IMR-90 (cell line): Measurements from ENCODE around the gene KAZN. TPM values are rescaled to one million over a fixed set of nuclear protein-coding genes. Genes with fewer than 3 reads are reported as not detected.

ENCODE experiments used
- ATAC-seq: fragments of 200-7000 bp; cut with Tn5 transposase; 2 replicates; pipeline ENCODE4 v1.9.1; 2020; ENCODE audit warnings: low read depth, mild to moderate bottlenecking, moderate library complexity
- BruUV-seq: library from RNA; stranded (reverse); fragments of 400-500 nt; replicated peaks from 2 replicates; lab custom pipeline; 2021; lab: Mats Ljungman, UMichigan
- CTCF ChIA-PET: fragments of 300-600 bp; formaldehyde crosslinking; extraction: SDS; loops from one replicate; lab custom pipeline; 2021; ENCODE audit warnings: antibody characterized with exemption; lab: Yijun Ruan, JAX
- POLR2A ChIA-PET: fragments of 300-600 bp; sonication (Branson Sonifier 250); formaldehyde crosslinking; loops from one replicate; lab custom pipeline; 2022; ENCODE audit warnings: antibody characterized with exemption; ENCODE audit not compliant: unreplicated experiment; lab: Charles Lee
- DNase-seq: peaks from one replicate; pipeline ENCODE4 v3.0.0; 2013
- H2AFZ ChIP-seq: replicated peaks from 2 replicates; pipeline ENCODE3; 2013; ENCODE audit warnings: low read length, mild to moderate bottlenecking; ENCODE audit not compliant: poor library complexity
- H2AK5ac ChIP-seq: 2 replicates; pipeline ENCODE4 v1.6.1; 2013; ENCODE audit warnings: low read depth, low read length, inconsistent platforms
- H2AK9ac ChIP-seq: replicated peaks from 2 replicates; pipeline ENCODE3; 2013; ENCODE audit warnings: mild to moderate bottlenecking, low read depth, low read length, moderate library complexity; ENCODE audit not compliant: poor library complexity
- H2BK120ac ChIP-seq: 2 replicates; pipeline ENCODE4 v1.6.1; 2013; ENCODE audit warnings: low read depth, low read length, inconsistent platforms
- H2BK15ac ChIP-seq: 3 replicates; pipeline ENCODE4 v1.6.1; 2013; ENCODE audit warnings: low read depth, low read length, inconsistent platforms
- H2BK20ac ChIP-seq: 2 replicates; pipeline ENCODE4 v1.6.1; 2013; ENCODE audit warnings: low read depth, mild to moderate bottlenecking, inconsistent platforms, low read length, moderate library complexity
- H2BK5ac ChIP-seq: 2 replicates; pipeline ENCODE4 v1.6.1; 2013; ENCODE audit warnings: mild to moderate bottlenecking, low read depth, low read length, inconsistent platforms; ENCODE audit not compliant: poor library complexity, severe bottlenecking
- H3K14ac ChIP-seq: replicated peaks from 2 replicates; pipeline ENCODE4 v1.6.1; 2013; ENCODE audit warnings: low read depth, low read length, inconsistent platforms
- H3K18ac ChIP-seq: 2 replicates; pipeline ENCODE4 v1.6.1; 2013; ENCODE audit warnings: low read depth, low read length, control low read depth
- H3K23ac ChIP-seq: 2 replicates; pipeline ENCODE4 v1.6.1; 2013; ENCODE audit warnings: low read depth, low read length, inconsistent platforms
- H3K27ac ChIP-seq: 2 replicates; pipeline ENCODE4 v1.5.1; 2013; ENCODE audit warnings: mild to moderate bottlenecking, control low read depth, low read length; ENCODE audit not compliant: insufficient read depth
- H3K27me3 ChIP-seq: 2 replicates; pipeline ENCODE4 v1.6.1; 2013; ENCODE audit warnings: low read length; ENCODE audit not compliant: control insufficient read depth, insufficient read depth
- H3K36me3 ChIP-seq: 2 replicates; pipeline ENCODE4 v1.6.1; 2013; ENCODE audit warnings: low read length, mixed read lengths; ENCODE audit not compliant: control insufficient read depth, insufficient read depth
- H3K4ac ChIP-seq: 2 replicates; pipeline ENCODE4 v1.6.1; 2013; ENCODE audit warnings: low read depth, low read length, inconsistent platforms
- H3K4me1 ChIP-seq: 2 replicates; pipeline ENCODE4 v1.6.1; 2013; ENCODE audit warnings: low read length, mixed read lengths; ENCODE audit not compliant: control insufficient read depth, insufficient read depth
- H3K4me2 ChIP-seq: 2 replicates; pipeline ENCODE4 v1.6.1; 2013; ENCODE audit warnings: low read depth, mild to moderate bottlenecking, control low read depth, low read length, moderate library complexity
- H3K4me3 ChIP-seq: 2 replicates; pipeline ENCODE4 v1.5.1; 2013; ENCODE audit warnings: low read depth, mild to moderate bottlenecking, control low read depth, low read length, moderate library complexity; ENCODE audit not compliant: insufficient read depth
- H3K56ac ChIP-seq: 2 replicates; pipeline ENCODE4 v1.6.1; 2013; ENCODE audit warnings: low read length, inconsistent platforms; ENCODE audit not compliant: insufficient read depth; ENCODE audit errors: extremely low read depth
- H3K79me1 ChIP-seq, 2 experiments: 2 replicates each; pipeline ENCODE4 v1.6.1; 2013; ENCODE audit warnings: low read length in 2 of 2, inconsistent platforms in 1 of 2, low read depth in 1 of 2
- H3K9ac ChIP-seq: 2 replicates; pipeline ENCODE4 v1.6.1; 2013; ENCODE audit warnings: low read depth, low read length, control low read depth
- H3K9me1 ChIP-seq: 2 replicates; pipeline ENCODE4 v1.6.1; 2013; ENCODE audit warnings: low read length, inconsistent platforms; ENCODE audit not compliant: insufficient read depth
- H3K9me3 ChIP-seq: 2 replicates; pipeline ENCODE4 v1.6.1; 2013; ENCODE audit warnings: low read length; ENCODE audit not compliant: control insufficient read depth, insufficient read depth
- H4K20me1 ChIP-seq: 2 replicates; pipeline ENCODE4 v1.6.1; 2013; ENCODE audit warnings: low read length, inconsistent platforms; ENCODE audit not compliant: insufficient read depth
- H4K5ac ChIP-seq: 2 replicates; pipeline ENCODE4 v1.6.1; 2013; ENCODE audit warnings: mild to moderate bottlenecking, low read depth, low read length, control low read depth
- H4K8ac ChIP-seq, 2 experiments: 2 replicates each; pipeline ENCODE4 v1.6.1; 2013; ENCODE audit warnings: low read depth in 2 of 2, low read length in 2 of 2, control low read depth in 1 of 2, inconsistent platforms in 1 of 2
- H4K91ac ChIP-seq: 2 replicates; pipeline ENCODE4 v1.6.1; 2013; ENCODE audit warnings: low read depth, low read length, inconsistent platforms; ENCODE audit not compliant: insufficient read depth
- MAZ ChIP-seq: IDR thresholded peaks from 2 replicates; pipeline ENCODE4 v1.6.1; 2012; ENCODE audit warnings: low read depth, mild to moderate bottlenecking, low read length, improper control_type of control experiment, moderate library complexity, borderline replicate concordance
- MXI1 ChIP-seq: IDR thresholded peaks from 2 replicates; pipeline ENCODE4 v1.6.1; 2012; ENCODE audit warnings: low read depth, mild to moderate bottlenecking, low read length, moderate library complexity, borderline replicate concordance
- NFE2L2 ChIP-seq: fragments of 150-350 bp; IDR thresholded peaks from 2 replicates; pipeline ENCODE4 v1.6.1; 2016; ENCODE audit warnings: low read depth, mild to moderate bottlenecking, low read length
- RAD21 ChIP-seq: IDR thresholded peaks from 2 replicates; pipeline ENCODE4 v1.6.1; 2012; ENCODE audit warnings: low read length, improper control_type of control experiment
- SMC3 ChIP-seq: fragments of 150-350 bp; IDR thresholded peaks from 2 replicates; pipeline ENCODE4 v1.6.1; 2016; ENCODE audit warnings: low read depth, mild to moderate bottlenecking, antibody characterized with exemption, low read length, moderate library complexity
- WGBS, 2 experiments: methylation state at CpG; one replicate each; pipeline versions ENCODE4 v1.1.5 to v1.1.7; 2013; ENCODE audit warnings: missing lambda C conversion rate in 2 of 2; ENCODE audit not compliant: insufficient read length in 1 of 2; ENCODE audit errors: extremely low coverage in 2 of 2; 5-methylcytosine and 5-hydroxymethylcytosine counted together
- dilution Hi-C: fragments of 300-500 bp; cut with HindIII; formaldehyde crosslinking; loops from one replicate; pipeline ENCODE4 v1.14.3; 2018; ENCODE audit warnings: low sequenced_read_pairs; ENCODE audit not compliant: unreplicated experiment
- in situ Hi-C: fragments of 300-500 bp; cut with MboI; formaldehyde crosslinking; loops from 3 replicates; pipeline ENCODE4 v1.14.3; 2019; ENCODE audit warnings: low sequenced_read_pairs, inconsistent platforms, mixed read lengths
- intact Hi-C: fragments of 100-400 bp; cut with micrococcal nuclease; formaldehyde crosslinking; loops from 2 replicates; pipeline ENCODE4 v1.10.0; 2022
- polyA plus RNA-seq, 3 experiments: library from polyadenylated mRNA; depleted of rRNA; stranded (reverse); fragments of >200 nt; gene quantifications; 2 replicates each; pipeline ENCODE4 v1.2.3, GENCODE V29; 2012; ENCODE audit warnings: low replicate concordance in 1 of 3
- total RNA-seq: library from RNA; depleted of rRNA; stranded (reverse); fragments of >200 nt; gene quantifications from 2 replicates; pipeline ENCODE4 v1.2.3, GENCODE V29; 2012
- TF ChIP-seq, protein P1 (sequence below): conservative IDR thresholded peaks from 2 replicates; pipeline ENCODE4 v1.5.1; 2012; ENCODE audit warnings: mild to moderate bottlenecking, low read depth, low read length, improper control_type of control experiment

KAZN gene
- total and polyA plus RNA-seq, 2 of the 4 experiments (the other 2 are of a cell fraction): 5.2 to 10.5 TPM

- peak overlapping the region; percentile 23; the same call in 1 of the 2 replicates for H2AK5ac ChIP-seq
- in situ Hi-C loops (no loop called here), intact Hi-C loops (no loop called here), dilution Hi-C loops (no loop called here)
- peak; percentile 34 for DNase-seq
- no peak overlapping the region for H3K18ac ChIP-seq
- no peak overlapping the region for H3K14ac ChIP-seq
- no peak overlapping the region for H3K9ac ChIP-seq
- no peak overlapping the region for H3K56ac ChIP-seq
- no peak overlapping the region for H2BK5ac ChIP-seq
- WGBS, 2 experiments: 25% methylated on average over 2 of the region's 9 CpGs; no CpG with 5 or more reads in 1 of the 2 experiments
- H4K91ac ChIP-seq: no peak overlapping the region
- H2BK15ac ChIP-seq: no peak overlapping the region
- no peaks in the 10 kb centered on the region for H3K36me3 ChIP-seq
- H2BK120ac ChIP-seq: no peak overlapping the region
- H4K5ac ChIP-seq: no peak overlapping the region
- H3K4me3 ChIP-seq: no peak overlapping the region
- H2BK20ac ChIP-seq: 0 out of 2 replicates have a peak overlapping the region, but pooled peaks have one; percentile 5
- no peak overlapping the region for H4K8ac ChIP-seq
- no peaks in the 10 kb centered on the region for H3K79me1 ChIP-seq
- POLR2A ChIA-PET: no interaction called here
- H3K4me1 ChIP-seq: peaks cover 2% of the 10 kb centered on the region; the same call in 1 of the 2 replicates
- no peak overlapping the region for H3K23ac ChIP-seq
- peak overlapping the region; percentile 18 for H2AFZ ChIP-seq
- no peak overlapping the region for H3K27ac ChIP-seq
- peak; percentile 91 for ATAC-seq
- CTCF ChIA-PET: interaction anchor here (0.6 to 1.0 kb wide), 4 partner anchors 11 to 118 kb away, joined by 3 to 4 read pairs (median 4); no protein-coding TSS in a partner anchor
- H3K9me1 ChIP-seq: 0 out of 2 replicates have a peak, but pooled peaks cover 4% of the 10 kb centered on the region
- no TSS peak for BruUV-seq
- no peaks in the 10 kb centered on the region for H4K20me1 ChIP-seq
- no peak overlapping the region for H3K4me2 ChIP-seq
- no peak overlapping the region for H3K4ac ChIP-seq
- H3K9me3 ChIP-seq: no peaks in the 10 kb centered on the region
- H3K27me3 ChIP-seq: no peaks in the 10 kb centered on the region; the same call in 1 of the 2 replicates
- no peak overlapping the region for H2AK9ac ChIP-seq
- TF ChIP-seq NFE2L2 (no peak), MAZ (peak; percentile 38; the same call in 1 of the 2 replicates), SMC3 (peak; percentile 50), RAD21 (peak; percentile 73), MXI1 (no peak)
- TF ChIP-seq, protein P1, sequence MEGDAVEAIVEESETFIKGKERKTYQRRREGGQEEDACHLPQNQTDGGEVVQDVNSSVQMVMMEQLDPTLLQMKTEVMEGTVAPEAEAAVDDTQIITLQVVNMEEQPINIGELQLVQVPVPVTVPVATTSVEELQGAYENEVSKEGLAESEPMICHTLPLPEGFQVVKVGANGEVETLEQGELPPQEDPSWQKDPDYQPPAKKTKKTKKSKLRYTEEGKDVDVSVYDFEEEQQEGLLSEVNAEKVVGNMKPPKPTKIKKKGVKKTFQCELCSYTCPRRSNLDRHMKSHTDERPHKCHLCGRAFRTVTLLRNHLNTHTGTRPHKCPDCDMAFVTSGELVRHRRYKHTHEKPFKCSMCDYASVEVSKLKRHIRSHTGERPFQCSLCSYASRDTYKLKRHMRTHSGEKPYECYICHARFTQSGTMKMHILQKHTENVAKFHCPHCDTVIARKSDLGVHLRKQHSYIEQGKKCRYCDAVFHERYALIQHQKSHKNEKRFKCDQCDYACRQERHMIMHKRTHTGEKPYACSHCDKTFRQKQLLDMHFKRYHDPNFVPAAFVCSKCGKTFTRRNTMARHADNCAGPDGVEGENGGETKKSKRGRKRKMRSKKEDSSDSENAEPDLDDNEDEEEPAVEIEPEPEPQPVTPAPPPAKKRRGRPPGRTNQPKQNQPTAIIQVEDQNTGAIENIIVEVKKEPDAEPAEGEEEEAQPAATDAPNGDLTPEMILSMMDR: peak; percentile 71
Measured at GRCh38 chr1:14915356-14916054, 317.0 kb downstream of the KAZN start.
